Muscle of back (tissue), 11 donors: ENCODE measurements around the gene MYMK. TPM values are rescaled to one million over a fixed set of nuclear protein-coding genes. Genes with fewer than 3 reads are reported as not detected.
A peak's percentile ranks its signal among the peaks of the same experiment; 100 is the strongest.

Experiments
- DNase-seq, 3 donors: peaks; one replicate each; pipeline versions ENCODE4 v3.0.0 to v3.0.0-alpha.2; 2013
- polyA plus RNA-seq, 10 donors: library from polyadenylated mRNA; unstranded; fragments of 120-200 nt; gene quantifications; one replicate each; pipeline ENCODE4 v1.2.1, GENCODE V29; 2013; ENCODE audit not compliant: insufficient read length in 10 of 10

The MYMK gene
- polyA plus RNA-seq, 10 donors: 39.8 to 75.9 (median 49.5) TPM

DNA sequence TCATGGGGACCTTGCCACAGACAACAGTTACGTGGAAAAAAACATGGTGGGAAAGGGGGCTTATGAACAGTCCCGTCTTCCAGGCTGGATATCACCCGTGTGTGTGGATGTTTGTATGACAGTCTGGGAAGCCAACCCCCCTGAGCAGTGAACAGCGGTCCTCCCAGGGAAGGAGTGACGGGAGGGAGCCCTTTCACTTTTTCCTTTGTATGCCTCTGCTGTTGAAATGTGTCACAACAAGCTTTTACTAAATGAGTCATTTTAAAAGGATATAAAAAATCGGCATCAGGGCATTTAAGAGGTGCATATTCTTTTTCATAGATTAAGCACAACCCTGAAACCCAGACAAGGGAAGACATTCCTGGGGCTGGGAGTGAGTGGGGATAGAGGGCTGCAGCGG lies 5.1 kb downstream of the MYMK start:
- DNase-seq: no peak

GRCh38 chr9:133518706-133519449 lies 5.9 kb downstream of the MYMK start:
- no peak for DNase-seq

GRCh38 chr9:133518200-133518599 lies 6.6 kb downstream of the MYMK start:
- no peak for DNase-seq

DNA sequence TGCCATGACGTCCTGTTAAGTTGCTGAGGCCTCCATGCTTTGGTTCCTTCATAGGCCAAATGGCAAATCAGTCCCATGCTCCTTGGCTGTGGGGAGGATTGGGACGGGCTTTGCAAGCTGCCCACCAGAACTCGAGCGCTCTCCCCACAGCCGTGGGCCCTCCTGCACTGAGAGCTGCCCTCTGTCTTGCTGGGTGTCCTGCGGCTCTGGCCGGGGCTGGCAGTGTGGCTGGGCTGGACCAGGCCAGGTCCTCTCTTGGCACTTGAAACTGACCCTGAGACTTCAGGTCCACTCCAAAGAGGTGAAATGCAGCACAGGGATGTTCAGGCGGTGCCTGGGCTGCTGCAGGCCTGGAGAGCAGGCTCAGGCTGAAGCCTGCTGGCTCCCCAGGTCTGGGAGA lies 7.0 kb downstream of the MYMK start:
- no peak for DNase-seq

DNA sequence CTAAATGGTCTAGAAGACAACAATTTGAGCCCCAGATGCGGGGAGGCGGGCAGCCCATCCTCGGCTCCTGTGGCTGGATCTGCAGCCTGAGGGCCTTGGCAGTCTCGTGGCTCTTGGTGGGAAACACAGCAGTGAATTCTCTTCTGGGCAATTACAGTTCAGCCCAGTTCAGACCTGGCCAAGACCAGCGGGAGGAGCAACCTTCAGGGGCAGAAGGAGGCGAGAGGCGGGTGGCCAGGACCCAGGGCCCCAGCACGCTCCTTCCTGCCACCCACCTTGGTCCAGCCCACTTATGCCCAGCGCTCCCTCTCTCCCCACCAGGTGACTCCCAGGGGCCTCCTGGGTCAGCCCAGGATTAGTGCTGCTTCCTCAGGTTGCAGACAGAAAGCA lies 7.8 kb downstream of the MYMK start:
- no peak for DNase-seq

DNA sequence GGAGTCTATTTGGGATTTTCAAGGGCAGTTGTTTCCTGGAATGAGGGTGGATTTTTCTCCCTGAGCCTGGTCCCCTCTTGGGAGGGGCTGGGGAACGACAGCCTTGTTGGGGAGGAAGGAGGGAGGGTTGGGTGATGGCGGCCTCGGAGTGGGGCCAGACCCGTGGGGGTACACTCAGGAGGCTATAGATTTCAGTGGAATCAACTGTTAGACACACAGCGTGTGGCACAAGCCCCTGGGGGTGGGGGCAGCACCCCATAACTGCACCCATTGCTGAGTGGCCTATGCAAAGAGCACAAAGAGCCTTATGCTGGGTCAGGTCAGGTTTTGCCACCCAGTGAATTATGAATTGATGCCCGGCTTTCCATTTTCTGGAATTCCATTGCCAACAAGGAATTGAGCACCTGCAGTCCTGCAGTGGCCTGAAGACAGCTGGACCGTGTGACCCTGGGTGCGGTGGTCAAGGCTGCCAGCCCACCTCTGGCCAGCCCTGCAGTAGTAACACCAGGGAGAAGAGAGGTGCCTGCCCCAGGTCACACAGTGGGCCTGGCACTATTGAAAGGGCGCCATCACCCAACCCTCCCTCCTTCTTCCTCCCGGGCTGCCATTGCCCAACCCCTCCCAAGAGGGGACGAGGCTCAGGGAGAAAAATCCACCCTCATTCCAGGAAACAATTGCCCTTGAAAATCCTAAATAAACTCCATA lies 8.4 kb downstream of the MYMK start:
- DNase-seq: no peak

DNA sequence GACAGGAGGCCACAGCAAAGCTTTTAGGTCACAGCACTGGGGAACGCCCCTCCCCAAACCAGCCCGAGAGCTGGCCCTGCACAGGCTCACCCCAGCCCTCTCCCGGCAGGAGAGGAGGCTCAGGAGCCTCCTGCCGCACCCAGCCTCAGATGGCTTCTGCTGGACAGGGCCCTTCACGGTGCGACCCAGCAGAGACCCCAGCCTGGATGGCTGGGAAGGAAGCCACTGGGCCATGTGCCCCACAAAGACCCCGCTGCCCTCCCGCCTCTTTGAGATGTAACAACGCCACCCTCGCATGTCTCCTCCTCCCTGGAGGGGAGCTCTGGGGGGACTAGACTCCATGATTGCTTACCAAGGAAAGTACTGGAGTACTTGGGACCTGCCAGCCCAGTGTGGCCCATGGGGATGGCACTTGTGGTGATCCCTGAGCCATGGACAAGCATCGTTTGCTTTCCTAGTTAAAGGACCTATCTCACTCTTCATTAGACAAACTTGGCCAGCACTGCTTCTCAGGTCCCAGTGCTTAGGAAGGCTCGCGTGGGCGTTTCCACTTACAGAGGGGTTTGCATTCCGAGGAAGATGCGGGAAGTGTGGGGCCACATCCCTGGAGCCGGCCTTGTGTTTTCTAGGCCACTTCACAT lies 9.0 kb downstream of the MYMK start:
- DNase-seq: no peak

DNA sequence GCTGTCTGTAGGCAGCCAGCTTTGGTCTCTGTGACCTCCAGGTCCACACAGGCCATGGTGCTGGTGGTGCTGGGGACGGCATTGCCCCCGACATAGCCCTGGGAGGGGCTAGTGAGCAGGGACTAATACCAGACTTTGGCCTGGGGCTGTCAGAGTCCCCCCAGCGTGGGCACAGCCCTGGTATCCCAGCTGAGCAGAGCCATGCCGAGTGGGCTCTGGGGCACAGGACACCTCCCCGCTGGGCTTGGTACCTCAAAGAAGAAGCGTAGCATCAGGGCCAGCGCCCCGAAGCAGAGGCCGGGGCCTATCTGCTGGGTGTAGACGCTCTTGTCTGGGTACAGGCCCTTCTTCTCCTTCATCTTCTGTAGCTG lies 9.5 kb downstream of the MYMK start:
- DNase-seq: no peak

- peak in 1 of 3 donors; percentile 75 for DNase-seq
These were observed 10.1 kb downstream of the MYMK start for GRCh38 chr9:133514460-133515239.

DNA sequence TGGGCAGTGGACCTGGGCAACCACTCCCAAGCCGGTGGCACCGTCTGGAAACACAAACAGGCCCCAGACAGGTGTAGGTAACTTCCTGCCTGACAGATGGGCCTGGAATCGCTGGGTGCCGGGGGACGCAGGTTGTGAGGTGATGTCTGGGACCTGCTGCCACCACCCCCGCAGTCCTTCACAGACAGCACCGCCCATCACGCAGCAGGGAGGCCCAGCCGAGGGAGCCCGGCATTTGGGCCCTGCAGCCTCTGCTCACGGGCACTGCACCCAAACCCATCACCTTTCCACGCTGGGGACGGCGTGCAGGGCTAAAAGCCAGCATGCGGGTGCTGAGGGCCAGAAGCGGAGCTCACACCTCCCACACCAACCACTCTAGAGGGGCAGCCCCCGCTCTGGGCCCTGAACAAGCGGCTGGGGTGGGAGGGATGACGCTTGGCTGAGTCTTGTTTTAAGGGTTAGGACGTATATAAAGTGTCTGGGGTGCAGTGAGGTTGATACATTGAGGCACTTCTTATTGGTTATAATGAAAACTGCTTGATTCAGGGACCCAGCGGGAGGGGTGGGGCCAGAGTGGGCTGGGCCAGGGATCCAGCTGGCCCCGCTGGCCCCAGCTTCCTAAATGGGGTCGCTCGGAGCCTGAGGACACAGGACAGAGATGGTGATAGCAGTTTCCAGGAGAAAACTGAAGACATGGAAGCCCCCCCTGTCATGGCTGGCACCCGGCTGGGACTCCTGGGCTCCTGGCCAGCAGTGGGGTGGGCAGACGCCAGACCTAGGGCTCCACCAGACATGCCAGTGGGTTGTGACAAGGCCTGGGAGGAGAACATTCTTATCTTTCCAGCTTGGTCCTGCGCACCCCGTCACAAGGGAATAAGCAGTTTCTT lies 11.3 kb downstream of the MYMK start:
- DNase-seq: no peak

DNA sequence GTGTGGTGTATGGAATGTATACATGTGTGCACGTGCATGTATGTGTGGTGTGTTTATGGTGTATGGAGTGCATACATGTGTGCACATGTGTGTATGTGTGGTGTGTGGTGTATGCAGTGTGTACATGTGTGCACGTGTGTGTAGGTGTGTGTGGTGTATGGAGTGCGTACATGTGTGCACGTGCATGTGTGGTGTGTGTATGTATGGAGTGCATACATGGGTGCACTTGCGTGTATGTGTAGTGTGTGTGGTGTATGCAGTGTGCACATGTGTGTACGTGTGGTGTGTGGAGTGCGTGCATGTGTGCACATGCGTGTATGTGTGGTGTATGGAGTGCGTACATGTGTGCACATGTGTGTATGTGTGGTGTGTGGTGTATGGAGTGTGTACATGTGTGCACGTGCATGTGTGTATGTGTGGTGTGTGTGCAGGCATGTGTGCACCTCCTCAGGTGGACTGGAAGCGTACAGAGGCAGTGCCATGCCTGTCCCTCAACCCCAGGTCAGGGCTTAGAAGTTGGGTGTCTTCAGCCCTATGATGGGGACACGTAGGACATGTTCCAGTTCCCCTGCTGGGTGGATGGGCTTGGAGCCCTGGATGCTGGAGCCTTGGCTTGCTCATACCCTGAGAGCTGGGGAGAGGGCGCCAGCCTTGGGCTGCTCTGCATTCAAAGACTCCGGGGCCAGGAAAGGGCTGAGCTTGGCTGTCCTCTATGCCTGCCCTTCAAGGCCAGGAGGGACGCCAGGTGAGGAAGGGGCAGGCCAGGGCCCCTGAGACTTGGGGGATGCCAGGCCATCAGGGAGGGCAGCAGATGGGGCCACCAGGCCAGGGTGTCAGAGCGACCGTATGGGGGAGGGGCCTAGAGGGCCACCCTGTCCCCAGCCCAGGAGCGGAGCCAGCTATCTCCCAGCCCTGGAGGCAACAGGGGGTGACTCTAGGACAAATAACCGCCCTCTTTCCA lies 12.2 kb downstream of the MYMK start:
- no peak for DNase-seq

GRCh38 chr9:133511607-133512006 lies 13.2 kb downstream of the MYMK start:
- DNase-seq: no peak

DNA sequence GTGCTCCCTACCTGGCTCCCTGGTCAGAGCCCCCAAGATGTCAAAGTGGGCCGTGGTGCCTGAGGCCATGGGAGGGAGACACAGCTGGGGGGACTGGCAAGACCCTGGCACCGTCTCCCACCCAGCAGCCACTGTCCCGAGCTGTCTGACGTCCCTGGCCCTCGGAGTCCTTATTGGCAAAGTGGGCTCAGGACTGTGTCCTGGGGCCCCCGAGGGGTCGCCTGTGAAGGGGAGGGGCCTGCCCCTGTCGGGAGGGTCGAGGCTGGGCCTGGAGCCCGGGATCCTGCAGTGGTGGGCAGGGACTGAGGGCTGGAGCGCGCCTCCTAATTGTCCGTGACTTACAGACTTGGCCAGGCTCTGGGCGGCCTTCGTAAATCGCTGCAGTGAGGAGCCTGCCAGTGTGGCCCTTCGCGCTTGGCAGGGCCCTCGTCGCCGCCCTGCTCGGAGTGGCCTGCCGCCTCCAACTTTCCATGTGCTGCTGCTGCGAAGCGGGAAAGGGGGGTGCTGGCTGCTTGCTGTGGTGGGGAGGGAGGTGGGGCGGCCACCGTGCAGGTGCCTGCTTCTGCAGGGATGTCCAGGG lies 13.7 kb downstream of the MYMK start:
- no peak for DNase-seq

DNA sequence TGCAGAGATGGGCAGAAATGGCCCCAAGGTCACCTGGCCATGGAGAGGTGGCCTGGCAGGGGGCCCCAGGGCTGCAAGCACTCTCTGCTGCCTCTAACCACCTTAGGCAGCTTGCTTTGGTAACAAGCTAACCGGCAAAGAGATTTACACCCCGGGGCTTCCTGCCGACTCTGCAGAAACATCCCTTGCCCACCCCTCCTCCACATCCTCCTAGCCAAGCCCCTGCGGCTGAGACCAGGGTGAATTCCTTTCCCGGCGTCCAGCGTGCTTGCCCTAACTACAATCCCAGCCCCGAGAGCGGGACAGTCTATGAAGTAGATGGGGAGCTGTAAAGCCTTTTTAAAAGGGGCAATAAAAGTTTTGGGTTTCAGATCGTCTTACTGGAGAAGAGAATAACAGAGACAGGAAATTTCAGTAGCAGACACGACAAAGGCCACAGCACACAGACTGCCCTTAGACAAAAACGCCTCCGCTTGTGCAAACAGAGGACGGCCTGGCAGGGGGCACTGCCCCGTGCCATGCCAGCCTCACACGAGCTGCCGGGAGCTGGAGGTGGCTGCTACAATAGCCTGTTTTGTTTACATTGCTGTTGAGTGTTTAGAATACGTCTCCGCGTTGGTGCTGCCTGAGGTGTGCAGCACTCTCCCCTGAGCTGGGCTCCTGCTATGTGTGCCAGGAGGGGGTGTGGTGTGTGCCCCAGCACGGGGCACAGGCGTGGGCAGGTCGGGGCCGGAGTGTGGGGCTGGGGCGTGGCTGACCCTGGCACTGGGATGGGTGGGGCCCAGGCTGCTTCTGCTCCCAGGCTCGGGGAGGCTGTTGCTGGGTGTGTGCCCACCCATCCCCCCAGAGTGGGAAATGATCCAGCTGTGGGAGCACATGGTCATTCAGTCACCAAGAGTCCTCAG lies 15.3 kb downstream of the MYMK start:
- peak in 1 of 3 donors; percentile 54 for DNase-seq

DNA sequence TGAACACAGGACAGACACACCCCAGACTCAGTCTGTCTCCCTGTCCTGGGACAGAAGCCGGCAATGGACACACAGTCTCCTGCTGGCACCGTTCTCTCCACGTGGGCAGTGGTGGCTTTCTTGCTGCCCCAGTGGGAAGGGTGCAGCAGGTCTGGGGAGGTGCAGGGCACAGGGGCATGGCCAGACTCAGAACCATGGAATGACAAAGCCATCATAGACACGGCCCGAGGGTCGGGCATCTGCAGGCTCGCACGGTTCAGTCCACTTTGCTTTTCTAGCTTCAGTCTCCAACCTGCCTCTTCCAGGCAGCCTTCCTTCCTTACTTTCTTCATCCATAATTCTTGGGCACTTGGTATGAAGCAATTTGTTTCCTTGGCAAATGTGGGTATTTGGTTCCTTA lies 16.7 kb downstream of the MYMK start:
- DNase-seq: no peak

GRCh38 chr9:133507246-133507965 lies 17.4 kb downstream of the MYMK start:
- DNase-seq: no peak

DNA sequence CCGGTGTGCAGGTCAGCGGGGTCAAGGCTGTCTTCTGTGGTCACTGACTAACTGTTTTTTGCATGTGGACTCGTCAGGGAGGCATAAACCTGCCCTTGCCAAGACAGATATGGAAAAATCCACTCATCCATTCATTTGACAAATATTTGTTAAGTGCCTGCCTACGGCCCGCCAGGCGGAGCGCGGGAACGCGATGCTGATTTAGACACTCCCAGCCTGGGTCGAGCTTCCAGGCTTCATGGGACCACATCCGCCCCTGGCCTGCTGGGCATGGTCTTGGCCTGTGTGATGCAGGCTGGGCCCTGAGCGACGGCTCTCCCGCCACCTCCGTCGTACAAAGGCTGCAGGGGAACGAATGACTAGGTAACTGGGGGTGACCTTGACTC lies 18.1 kb downstream of the MYMK start:
- peak in 1 of 3 donors; percentile 68 for DNase-seq
